ENCODE measurements around the gene SEMA3F. TPM values are rescaled to one million over a fixed set of nuclear protein-coding genes. Genes with fewer than 3 reads are reported as not detected.

SEMA3F gene
- total RNA-seq, 2 donors from 2014 or later: 14.7 to 24.0 TPM

- intact Hi-C loops (cut with DNase I): no loop called here
- Histone ChIP-seq H3K27me3 (no peaks in the 10 kb centered on the region), H3K9me3 (no peaks in the 10 kb centered on the region), H3K4me1 (no peaks in the 10 kb centered on the region), H3K9ac (ENCODE audit: low read depth in 2 of 2, low read length in 2 of 2) (no peak overlapping the region), H3K27ac (no peak overlapping the region), H3K36me3 (no peaks in the 10 kb centered on the region), H3K4me3 (no peak overlapping the region)
- no peak for DNase-seq
- TF ChIP-seq, protein P1, sequence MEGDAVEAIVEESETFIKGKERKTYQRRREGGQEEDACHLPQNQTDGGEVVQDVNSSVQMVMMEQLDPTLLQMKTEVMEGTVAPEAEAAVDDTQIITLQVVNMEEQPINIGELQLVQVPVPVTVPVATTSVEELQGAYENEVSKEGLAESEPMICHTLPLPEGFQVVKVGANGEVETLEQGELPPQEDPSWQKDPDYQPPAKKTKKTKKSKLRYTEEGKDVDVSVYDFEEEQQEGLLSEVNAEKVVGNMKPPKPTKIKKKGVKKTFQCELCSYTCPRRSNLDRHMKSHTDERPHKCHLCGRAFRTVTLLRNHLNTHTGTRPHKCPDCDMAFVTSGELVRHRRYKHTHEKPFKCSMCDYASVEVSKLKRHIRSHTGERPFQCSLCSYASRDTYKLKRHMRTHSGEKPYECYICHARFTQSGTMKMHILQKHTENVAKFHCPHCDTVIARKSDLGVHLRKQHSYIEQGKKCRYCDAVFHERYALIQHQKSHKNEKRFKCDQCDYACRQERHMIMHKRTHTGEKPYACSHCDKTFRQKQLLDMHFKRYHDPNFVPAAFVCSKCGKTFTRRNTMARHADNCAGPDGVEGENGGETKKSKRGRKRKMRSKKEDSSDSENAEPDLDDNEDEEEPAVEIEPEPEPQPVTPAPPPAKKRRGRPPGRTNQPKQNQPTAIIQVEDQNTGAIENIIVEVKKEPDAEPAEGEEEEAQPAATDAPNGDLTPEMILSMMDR (IDR thresholded peaks at IDR 0.05): no peak
Measured at GRCh38 chr3:50182533-50183099, 27.5 kb downstream of the SEMA3F start.

- Histone ChIP-seq H3K9me3 (no peaks in the 10 kb centered on the region), H3K9ac (ENCODE audit: low read depth in 2 of 2, low read length in 2 of 2) (no peak overlapping the region), H3K4me1 (no peaks in the 10 kb centered on the region), H3K36me3 (no peaks in the 10 kb centered on the region), H3K4me3 (no peak overlapping the region), H3K27me3 (no peaks in the 10 kb centered on the region), H3K27ac (no peak overlapping the region)
- DNase-seq: no peak
- TF ChIP-seq, protein P1 (IDR thresholded peaks at IDR 0.05): no peak
- intact Hi-C loops (cut with DNase I): no loop called here
Measured at GRCh38 chr3:50183755-50184154, 28.6 kb downstream of the SEMA3F start.

GRCh38 chr3:50184242-50184978 is 29.3 kb downstream of the SEMA3F start:
- H3K4me3 ChIP-seq: no peak overlapping the region
- H3K27me3 ChIP-seq: no peaks in the 10 kb centered on the region
- intact Hi-C loops (cut with DNase I): no loop called here
- no peak for DNase-seq
- no peak overlapping the region for H3K27ac ChIP-seq
- H3K9ac ChIP-seq (ENCODE audit: low read depth in 2 of 2, low read length in 2 of 2): no peak overlapping the region
- H3K36me3 ChIP-seq: no peaks in the 10 kb centered on the region
- H3K4me1 ChIP-seq: no peaks in the 10 kb centered on the region
- H3K9me3 ChIP-seq: no peaks in the 10 kb centered on the region
- TF ChIP-seq, protein P1 (IDR thresholded peaks at IDR 0.05): no peak

- H3K27ac ChIP-seq: no peak overlapping the region
- intact Hi-C loops (cut with DNase I): no loop called here
- TF ChIP-seq, protein P1 (IDR thresholded peaks at IDR 0.05): no peak
- no peaks in the 10 kb centered on the region for H3K9me3 ChIP-seq
- DNase-seq: no peak
- no peak overlapping the region for H3K4me3 ChIP-seq
- H3K4me1 ChIP-seq: no peaks in the 10 kb centered on the region
- no peak overlapping the region for H3K9ac ChIP-seq (ENCODE audit: low read depth in 2 of 2, low read length in 2 of 2)
- H3K27me3 ChIP-seq: no peaks in the 10 kb centered on the region
- no peaks in the 10 kb centered on the region for H3K36me3 ChIP-seq
Measured at GRCh38 chr3:50185230-50185629, 30.1 kb downstream of the SEMA3F start.

- Histone ChIP-seq H3K27me3 (no peaks in the 10 kb centered on the region), H3K9me3 (no peaks in the 10 kb centered on the region), H3K27ac (no peak overlapping the region), H3K4me3 (no peak overlapping the region), H3K4me1 (no peaks in the 10 kb centered on the region), H3K36me3 (no peaks in the 10 kb centered on the region), H3K9ac (ENCODE audit: low read depth in 2 of 2, low read length in 2 of 2) (no peak overlapping the region)
- DNase-seq: no peak
- intact Hi-C loops (cut with DNase I): no loop called here
- TF ChIP-seq, protein P1 (IDR thresholded peaks at IDR 0.05): no peak
Measured at GRCh38 chr3:50186096-50186495, 31.0 kb downstream of the SEMA3F start.
